ENCODE data around the gene SCNN1A.

The SCNN1A gene

DNA sequence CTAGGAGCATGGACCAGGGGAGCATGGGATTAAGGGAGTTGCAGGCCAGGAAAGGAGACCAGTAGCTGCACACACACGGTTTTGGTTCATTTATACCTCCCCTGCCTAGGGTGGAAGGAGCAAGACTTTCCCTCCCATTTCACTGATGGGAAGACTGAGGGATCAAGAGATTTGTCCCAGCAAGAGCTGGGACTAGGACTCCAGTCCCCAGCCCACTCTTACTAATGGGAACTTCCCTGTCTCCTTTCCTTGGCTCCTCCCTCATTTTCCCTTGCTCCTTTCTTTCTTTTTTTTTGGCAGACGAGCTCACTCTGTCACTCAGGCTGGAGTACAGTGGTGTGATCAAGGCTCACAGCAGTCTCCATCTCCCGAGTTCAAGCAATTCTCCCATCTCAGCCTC lies 13.0 kb downstream of the SCNN1A start:
- TF ChIP-seq, protein P1, sequence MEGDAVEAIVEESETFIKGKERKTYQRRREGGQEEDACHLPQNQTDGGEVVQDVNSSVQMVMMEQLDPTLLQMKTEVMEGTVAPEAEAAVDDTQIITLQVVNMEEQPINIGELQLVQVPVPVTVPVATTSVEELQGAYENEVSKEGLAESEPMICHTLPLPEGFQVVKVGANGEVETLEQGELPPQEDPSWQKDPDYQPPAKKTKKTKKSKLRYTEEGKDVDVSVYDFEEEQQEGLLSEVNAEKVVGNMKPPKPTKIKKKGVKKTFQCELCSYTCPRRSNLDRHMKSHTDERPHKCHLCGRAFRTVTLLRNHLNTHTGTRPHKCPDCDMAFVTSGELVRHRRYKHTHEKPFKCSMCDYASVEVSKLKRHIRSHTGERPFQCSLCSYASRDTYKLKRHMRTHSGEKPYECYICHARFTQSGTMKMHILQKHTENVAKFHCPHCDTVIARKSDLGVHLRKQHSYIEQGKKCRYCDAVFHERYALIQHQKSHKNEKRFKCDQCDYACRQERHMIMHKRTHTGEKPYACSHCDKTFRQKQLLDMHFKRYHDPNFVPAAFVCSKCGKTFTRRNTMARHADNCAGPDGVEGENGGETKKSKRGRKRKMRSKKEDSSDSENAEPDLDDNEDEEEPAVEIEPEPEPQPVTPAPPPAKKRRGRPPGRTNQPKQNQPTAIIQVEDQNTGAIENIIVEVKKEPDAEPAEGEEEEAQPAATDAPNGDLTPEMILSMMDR (conservative IDR thresholded peaks at IDR 0.05; ENCODE audit: control insufficient read depth, insufficient read depth, low read depth, low read length), result no peak
- H3K4me3 ChIP-seq (ENCODE audit: control insufficient read depth, low read depth, low read length), result no peak overlapping the region
- no peak for DNase-seq (ENCODE audit: low read depth)

DNA sequence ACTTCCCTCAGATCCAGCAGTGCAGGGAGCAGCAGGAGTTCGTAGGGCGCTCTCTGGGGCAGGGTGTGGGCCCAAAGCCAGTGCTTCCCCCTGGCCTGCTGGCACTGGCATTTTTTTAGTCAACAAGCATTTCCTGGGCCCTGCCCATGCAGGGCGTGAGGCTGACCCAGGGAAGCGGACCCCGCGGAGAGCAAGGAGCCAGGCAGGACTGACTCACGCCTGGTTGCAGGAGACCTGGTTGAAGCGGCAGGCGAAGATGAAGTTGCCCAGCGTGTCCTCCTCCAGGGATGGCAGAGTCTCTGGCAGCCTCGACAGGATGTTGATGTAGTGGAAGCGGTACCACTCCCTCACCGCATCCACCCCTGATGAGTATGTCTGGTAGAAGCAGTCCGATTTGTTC lies 13.5 kb downstream of the SCNN1A start:
- no peak for DNase-seq (ENCODE audit: low read depth)
- TF ChIP-seq, protein P1 (conservative IDR thresholded peaks at IDR 0.05; ENCODE audit: control insufficient read depth, insufficient read depth, low read depth, low read length), result no peak
- no peak overlapping the region for H3K4me3 ChIP-seq (ENCODE audit: control insufficient read depth, low read depth, low read length)

DNA sequence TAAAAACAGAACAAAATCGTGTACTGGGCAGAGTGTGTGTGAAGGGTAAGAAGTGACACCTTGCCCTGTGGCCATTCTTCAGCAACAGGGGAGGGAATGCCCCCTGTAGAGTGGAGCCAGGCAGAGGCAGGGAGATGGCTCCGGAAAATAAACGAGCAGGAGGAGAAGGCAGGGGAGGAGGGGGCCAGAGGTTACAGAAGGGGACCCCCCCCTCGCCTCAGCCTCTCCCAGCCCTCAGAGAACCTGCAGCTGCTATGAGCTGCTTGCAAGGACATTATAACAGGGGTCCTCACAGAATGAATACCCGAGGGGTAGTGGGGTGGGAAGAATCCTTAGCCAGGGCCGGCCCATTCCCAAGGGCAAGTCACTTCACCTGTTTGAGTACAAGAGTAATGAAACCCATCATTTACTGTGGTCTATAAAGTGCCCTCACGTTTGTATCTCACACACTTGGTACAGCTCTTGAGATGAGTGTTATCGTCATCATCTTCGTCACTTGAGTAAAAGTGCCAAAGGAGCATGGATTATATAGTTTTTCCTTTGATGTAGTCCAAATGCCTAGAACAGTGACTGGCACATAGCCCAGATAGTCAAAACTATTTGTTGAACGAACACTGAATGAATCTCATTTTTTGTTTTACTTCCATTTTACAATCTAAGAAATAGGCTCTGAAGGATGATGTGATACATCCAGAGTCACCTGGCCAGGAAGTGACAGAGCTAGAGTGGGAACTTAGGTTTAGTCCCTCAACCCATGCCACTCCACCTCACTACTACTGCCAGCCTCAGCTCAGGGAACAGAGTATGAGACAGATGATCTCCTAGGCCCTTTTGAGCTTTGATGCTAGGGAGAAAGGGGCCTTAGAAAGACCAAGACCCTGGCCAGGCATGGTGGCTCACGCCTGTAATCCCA lies 14.5 kb downstream of the SCNN1A start:
- DNase-seq (ENCODE audit: low read depth), result no peak
- TF ChIP-seq, protein P1 (conservative IDR thresholded peaks at IDR 0.05; ENCODE audit: control insufficient read depth, insufficient read depth, low read depth, low read length), result no peak
- no peak overlapping the region for H3K4me3 ChIP-seq (ENCODE audit: control insufficient read depth, low read depth, low read length)

DNA sequence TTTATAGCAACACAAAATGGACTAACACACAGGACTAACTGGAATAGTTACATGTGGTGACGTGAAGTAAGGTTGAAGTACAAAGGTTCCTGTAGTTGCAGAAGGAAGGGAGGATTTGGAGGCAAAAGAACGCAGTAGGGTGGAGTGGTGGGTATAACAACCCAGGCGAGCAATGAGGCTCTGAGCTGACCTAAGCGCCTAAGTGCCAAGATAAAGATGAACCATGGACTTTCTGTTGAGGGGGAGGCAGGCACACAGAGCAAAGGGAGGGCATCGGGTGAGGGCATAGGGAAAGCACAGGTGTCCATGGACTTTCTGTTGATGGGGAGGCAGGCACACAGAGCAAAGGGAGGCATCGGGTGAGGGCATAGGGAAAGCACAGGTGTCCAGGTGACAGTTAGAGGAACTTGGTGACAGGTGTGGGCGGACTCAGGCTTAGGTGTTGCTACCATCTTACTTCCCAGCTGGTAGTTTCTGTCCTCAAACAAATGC lies 15.2 kb downstream of the SCNN1A start:
- no peak overlapping the region for H3K4me3 ChIP-seq (ENCODE audit: control insufficient read depth, low read depth, low read length)
- TF ChIP-seq, protein P1 (conservative IDR thresholded peaks at IDR 0.05; ENCODE audit: control insufficient read depth, insufficient read depth, low read depth, low read length), result no peak
- DNase-seq (ENCODE audit: low read depth), result no peak

DNA sequence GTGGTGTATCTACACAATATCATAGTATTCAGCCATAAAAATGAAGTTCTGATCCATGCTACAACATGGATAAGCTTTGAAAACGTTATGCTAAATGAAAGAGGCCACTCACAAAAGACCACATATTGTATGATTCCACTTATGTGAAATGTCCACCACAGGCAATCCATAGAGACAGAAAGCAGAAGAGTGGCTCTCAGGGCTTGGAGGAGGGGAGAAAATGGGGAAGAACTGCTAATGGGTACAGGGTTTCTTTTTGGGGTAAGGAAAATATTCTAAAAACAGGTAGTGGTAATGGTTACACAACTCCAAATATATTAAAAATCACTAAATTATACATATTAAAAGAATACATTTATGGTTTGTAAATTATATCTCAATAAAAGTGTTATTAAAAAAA lies 16.5 kb downstream of the SCNN1A start:
- no peak for DNase-seq (ENCODE audit: low read depth)
- TF ChIP-seq, protein P1 (conservative IDR thresholded peaks at IDR 0.05; ENCODE audit: control insufficient read depth, insufficient read depth, low read depth, low read length), result no peak
- no peak overlapping the region for H3K4me3 ChIP-seq (ENCODE audit: control insufficient read depth, low read depth, low read length)

DNA sequence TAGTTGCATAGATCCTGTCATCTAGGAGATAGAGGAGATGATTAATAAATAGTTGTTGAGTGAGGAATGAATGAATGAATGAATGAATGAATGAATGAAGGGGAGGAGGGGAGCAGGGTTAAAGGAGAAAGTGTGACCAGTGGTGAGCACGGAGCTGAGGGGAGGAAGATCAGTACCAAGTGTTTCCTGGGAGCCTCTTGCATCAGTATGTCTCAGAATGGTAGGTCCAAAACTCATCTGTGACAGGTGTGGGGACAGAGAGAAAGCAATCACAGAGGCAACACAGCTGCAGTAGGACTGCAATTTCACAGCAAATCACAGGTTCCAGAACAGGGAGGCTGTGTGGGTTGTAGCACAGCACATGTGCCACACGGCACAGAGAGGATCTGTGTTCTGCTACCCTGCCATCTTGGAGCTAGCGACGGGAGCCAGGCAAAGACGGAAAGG lies 19.0 kb downstream of the SCNN1A start:
- no peak overlapping the region for H3K4me3 ChIP-seq (ENCODE audit: control insufficient read depth, low read depth, low read length)
- TF ChIP-seq, protein P1 (conservative IDR thresholded peaks at IDR 0.05; ENCODE audit: control insufficient read depth, insufficient read depth, low read depth, low read length), result no peak
- DNase-seq (ENCODE audit: low read depth), result no peak
